GM18909 (cell line): Measurements from ENCODE around the gene TPD52L2.

ENCODE experiments used
- ATAC-seq: cut with Tn5 transposase; IDR thresholded peaks from one replicate; pipeline ENCODE4 v1.9.1; 2021; ENCODE audit warnings: mild to moderate bottlenecking; ENCODE audit not compliant: unreplicated experiment, poor library complexity

The TPD52L2 gene

DNA sequence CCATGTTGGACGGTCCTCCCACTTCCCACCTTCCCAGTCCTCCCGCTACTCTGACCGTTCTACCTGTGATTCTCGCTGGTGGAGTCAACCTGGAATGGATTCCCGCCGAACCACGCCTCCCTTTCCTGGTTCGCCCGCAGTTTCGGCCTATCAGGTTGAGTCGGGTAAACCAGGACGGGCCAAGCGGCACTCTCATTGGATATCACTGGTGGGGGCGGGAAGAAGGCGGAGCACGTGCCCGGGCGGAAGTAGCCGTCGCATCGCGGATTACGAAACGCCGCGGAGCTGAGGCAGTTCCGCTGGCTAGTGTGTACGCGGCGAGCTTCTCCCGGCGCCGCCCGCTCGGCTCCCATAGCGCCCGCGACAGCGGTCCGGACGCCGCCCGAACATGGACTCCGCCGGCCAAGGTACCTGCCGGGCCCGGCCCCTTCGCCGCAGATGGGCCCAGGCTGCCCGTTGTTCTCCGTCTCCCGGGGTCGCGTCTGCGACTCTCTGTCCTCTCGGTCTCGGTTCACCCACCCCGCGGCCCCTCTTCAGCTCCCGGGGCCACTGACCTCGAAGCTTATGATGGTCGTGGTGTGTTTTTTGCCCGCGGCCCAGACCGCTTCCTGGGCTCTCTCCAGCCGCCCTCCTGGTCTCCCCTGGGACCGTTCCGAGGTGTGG lies at the start of gene TPD52L2:
Gene TPD52L2, plus strand, starts transcription at position 293 of the 663 bp plus-strand sequence. Its CDS starts 96 bp downstream, at position 389.
- peak; percentile 74 for ATAC-seq

DNA sequence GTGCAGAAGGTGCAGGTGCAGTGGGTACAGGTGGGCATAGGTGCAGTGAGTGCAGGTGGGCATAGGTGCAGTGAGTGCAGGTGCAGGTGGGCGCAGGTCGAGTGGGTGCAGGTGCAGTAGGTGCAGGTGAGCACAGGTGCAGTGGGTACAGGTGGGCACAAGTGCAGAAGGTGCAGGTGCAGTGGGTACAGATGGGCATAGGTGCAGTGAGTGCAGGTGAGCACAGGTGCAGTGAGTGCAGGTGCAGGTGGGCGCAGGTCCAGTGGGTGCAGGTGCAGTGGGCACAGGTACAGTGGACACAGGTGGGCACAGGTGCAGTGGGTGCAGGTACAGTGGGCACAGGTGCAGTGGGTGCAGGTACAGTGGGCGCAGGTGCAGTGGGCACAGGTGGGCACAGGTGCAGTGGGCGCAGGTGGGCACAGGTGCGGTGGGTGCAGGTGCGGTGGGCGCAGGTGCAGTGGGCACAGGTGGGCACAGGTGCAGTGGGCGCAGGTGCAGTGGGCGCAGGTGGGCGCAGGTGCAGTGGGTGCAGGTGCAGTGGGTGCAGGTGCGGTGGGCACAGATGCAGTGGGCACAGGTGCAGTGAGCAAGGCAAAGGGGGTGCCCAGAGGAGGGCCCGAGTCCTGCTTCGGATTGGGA lies 49.3 kb upstream of the TPD52L2 start:
- ATAC-seq: no peak

DNA sequence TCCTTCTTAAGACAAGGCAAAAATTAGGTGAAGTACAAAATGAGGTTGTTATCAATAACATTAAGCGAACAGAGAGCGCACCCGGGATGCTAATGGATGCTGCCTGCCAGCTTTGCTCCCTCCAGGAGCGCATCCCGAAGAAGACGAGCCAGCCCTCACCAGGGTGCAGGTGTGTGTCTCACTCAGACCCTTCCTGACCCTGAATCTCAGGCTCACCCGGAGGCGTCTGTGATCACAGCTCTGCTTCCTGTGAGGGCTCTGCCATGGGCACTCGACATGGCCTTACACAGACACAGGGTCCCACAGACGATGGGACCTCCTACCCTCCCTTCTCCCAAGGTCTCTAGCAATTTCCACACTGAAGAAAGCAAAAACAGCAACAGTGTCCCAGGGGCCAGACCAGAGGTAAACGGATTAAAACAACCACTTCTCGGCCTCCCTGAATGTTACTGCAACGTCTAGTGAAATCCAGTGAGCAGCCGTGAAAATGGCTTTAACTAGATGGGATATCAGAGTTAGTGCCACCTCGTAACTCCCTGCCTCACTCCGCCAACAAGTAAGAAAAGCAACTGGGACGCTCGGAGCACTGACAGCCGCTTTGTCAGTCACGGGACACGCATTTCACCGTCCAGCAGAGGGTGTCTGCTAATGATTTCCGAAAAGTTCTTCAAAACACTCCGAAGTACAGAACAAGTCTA lies 45.7 kb upstream of the TPD52L2 start:
- no peak for ATAC-seq

GRCh38 chr20:63821811-63822210 lies 43.3 kb upstream of the TPD52L2 start:
- no peak for ATAC-seq

- no peak for ATAC-seq
Measured at GRCh38 chr20:63822276-63822696, 42.8 kb upstream of the TPD52L2 start.

- ATAC-seq: no peak
Measured at GRCh38 chr20:63823691-63824311, 41.3 kb upstream of the TPD52L2 start.

DNA sequence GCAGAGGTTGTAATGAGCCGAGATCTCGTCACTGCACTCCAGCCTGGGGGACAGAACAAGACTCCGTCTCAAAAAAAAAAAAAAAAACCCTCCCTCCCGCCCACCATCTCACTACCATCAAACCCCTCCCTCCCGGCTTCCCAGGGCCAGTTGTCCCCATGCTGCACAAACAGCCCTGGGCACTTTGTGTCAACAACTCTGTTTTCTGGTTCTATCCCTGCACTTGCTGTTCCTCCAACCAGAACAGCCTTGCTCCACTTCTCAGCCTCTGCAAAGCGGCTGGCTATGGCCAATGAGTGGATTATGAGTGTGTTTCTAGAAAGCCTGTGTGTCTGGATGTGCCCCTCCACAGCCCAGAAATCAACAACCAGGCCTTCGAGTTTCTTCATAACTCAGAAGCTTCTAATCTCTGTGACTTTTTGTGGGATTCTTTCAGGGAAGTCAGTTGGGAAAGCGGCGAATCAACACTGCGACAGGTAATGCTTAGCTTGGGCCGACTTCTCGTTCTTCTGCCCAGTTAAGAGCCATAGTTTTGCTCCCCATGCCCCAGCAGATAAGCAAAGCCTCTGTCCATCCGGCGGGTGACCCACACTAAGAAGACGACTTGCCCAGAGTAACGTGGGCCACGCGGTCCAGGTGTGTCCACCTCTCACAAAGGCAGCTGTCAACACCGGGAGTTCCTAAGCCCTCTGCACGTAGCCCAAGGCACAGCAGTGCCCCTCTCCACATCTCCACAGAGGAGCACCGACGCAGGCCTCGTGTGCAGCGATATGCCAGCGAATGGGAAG lies 39.5 kb upstream of the TPD52L2 start:
- ATAC-seq: no peak

- no peak for ATAC-seq
Measured at GRCh38 chr20:63826753-63827152, 38.3 kb upstream of the TPD52L2 start.

GRCh38 chr20:63828124-63828523 lies 36.9 kb upstream of the TPD52L2 start:
- no peak for ATAC-seq

GRCh38 chr20:63828545-63828944 lies 36.5 kb upstream of the TPD52L2 start:
- ATAC-seq: no peak

GRCh38 chr20:63828951-63829350 lies 36.1 kb upstream of the TPD52L2 start:
- no peak for ATAC-seq

DNA sequence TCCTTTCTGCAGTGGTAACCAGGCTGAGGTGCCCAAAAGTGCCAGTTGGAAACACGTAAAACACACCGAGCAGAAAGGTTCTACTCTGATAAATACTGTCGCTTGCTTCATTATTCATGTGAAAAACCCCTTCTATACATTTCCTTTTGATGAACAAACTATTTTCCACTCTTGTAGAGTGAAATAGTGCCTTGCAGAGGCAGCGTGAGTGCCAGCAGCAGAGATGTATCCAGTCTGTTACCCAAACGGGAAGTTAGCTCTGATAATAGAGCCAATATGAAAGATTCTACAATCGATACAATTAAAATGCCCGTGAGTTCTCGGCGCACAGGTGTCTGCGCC lies 35.5 kb upstream of the TPD52L2 start:
- no peak for ATAC-seq

DNA sequence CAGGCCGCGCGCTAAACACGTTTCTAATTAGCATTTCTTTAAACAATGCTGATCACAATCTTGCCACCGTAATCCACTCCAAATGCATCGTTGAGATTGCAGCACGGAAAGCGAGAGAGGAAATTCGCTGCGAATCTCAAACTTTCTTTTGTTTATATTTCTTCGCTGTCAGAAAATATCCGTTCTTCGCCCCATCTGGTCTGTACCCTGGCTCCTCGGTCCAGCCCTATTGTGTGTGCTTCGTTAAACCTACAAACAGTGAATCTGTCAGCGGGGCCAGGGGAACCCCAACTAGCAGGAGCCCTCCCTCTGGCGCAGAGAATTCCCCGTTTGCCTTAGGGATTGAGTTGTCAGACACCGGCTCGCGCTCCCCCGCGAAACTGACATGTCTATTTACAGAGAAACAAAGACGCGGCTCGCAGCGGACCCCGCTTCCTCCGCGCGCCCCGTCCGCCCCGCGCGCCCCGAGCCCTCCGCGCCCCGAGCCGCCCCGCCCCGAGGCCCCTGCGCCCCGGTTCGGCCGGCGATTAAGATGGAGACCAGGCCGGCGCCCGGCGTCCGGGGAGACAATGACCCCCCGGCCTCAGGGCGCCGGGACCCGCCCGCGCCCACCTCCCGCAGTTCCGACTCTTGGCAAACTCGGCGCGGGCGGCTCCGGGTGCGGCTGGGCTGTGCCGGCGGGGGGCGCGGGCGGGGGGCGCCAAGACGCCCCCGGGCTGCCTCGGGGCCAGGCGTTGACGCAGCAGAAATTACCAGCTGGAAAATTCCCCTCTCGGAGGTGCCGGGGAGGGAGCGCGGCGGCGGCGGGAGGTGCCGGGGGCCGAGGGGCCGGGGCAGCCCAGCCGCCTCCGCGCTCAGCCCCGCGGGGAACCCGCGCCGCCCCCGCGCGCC lies 34.9 kb upstream of the TPD52L2 start:
- ATAC-seq: no peak

- peak; percentile 51 for ATAC-seq
Measured at GRCh38 chr20:63830841-63831588, 34.1 kb upstream of the TPD52L2 start, which contains the start of gene ZBTB46. Gene ZBTB46 (minus strand): TSS chr20:63831264. CDS start chr20:63790757, 40,507 bp downstream.

- peak; percentile 16 for ATAC-seq
Measured at GRCh38 chr20:63831646-63831992, 33.5 kb upstream of the TPD52L2 start.

- ATAC-seq: no peak
Measured at GRCh38 chr20:63831993-63832686, 32.9 kb upstream of the TPD52L2 start.

GRCh38 chr20:63833776-63834490 lies 31.1 kb upstream of the TPD52L2 start:
- ATAC-seq: no peak
